Cortex of kidney (tissue), 1 donor: ENCODE measurements around the gene UGT1A6.

Experiments
- DNase-seq: peaks from one replicate; lab custom pipeline; 2025; lab: John Stamatoyannopoulos, UW

UGT1A6 gene

GRCh38 chr2:233768076-233768475 lies 75.4 kb downstream of the UGT1A6 start:
- DNase-seq, result no peak

DNA sequence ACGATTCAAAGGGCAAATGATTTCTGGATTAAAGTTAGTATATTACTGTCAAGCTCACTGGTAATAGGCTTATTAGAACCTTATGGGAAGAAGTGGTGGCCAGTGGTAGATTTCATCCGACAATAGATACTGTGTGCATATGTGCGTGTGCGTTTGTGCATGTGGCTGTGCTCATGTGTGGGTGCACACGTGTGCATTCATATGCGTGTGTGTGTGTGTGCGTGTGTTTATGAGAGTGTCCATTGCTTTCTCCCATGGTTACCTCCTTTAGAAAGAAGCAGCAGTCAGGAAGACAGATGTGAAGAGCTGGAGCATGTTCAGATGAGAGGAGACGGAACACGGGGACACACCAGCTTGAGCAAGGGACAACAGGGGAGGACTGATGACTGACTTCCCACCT lies 76.6 kb downstream of the UGT1A6 start:
- no peak for DNase-seq

DNA sequence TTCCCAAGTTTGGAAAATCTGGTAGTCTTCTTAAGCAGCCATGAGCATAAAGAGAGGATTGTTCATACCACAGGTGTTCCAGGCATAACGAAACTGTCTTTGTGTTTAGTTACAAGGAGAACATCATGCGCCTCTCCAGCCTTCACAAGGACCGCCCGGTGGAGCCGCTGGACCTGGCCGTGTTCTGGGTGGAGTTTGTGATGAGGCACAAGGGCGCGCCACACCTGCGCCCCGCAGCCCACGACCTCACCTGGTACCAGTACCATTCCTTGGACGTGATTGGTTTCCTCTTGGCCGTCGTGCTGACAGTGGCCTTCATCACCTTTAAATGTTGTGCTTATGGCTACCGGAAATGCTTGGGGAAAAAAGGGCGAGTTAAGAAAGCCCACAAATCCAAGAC lies 79.5 kb downstream of the UGT1A6 start:
- no peak for DNase-seq

DNA sequence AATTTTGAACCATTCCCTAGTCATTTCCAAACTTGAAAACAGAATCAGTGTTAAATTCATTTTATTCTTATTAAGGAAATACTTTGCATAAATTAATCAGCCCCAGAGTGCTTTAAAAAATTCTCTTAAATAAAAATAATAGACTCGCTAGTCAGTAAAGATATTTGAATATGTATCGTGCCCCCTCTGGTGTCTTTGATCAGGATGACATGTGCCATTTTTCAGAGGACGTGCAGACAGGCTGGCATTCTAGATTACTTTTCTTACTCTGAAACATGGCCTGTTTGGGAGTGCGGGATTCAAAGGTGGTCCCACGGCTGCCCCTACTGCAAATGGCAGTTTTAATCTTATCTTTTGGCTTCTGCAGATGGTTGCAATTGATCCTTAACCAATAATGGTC lies 79.9 kb downstream of the UGT1A6 start:
- no peak for DNase-seq

DNA sequence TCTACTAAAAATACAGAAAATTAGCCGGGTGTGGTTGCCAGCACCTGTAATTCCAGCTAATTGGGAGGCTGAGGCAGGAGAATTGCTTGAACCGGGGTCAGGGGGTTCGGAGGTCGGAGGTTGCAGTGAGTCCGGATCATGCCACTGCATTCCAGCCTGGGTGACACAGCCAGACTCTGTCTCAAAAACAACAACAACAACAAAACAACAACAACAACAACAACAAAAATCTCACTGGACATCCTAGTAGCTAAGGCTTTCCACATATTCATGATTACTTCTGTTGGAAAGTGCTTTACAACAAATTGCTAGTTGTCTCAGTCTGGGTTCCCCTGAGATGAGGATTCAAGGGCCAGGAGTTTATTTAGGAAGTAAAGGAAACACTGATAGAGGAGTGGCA lies 81.2 kb downstream of the UGT1A6 start:
- DNase-seq, result no peak

GRCh38 chr2:233775414-233775813 lies 82.7 kb downstream of the UGT1A6 start:
- no peak for DNase-seq

- no peak for DNase-seq
Observed at GRCh38 chr2:233778030-233778429, 85.3 kb downstream of the UGT1A6 start, which contains the start of gene MROH2A. MROH2A (plus strand) TSS chr2:233778330; CDS start chr2:233779359, 1,029 bp downstream.

DNA sequence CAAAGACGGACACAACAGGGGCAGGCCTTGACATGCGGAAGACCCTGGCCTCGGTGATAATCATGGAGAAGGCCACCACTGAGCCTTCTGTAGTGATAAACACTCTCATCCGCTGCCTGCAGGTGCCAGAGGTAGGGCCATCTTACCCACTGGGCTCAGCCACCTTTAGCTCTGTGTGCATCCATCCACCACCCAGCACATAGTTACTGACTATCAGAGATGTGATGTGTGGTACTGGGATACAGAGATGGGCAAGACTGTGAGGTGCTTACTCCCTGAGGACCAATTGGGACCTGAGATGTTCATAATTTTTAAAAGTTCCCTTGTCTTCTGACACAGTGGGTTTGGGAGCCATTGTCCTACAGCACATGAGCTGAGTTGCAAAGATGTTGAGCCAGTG lies 87.0 kb downstream of the UGT1A6 start:
- no peak for DNase-seq

DNA sequence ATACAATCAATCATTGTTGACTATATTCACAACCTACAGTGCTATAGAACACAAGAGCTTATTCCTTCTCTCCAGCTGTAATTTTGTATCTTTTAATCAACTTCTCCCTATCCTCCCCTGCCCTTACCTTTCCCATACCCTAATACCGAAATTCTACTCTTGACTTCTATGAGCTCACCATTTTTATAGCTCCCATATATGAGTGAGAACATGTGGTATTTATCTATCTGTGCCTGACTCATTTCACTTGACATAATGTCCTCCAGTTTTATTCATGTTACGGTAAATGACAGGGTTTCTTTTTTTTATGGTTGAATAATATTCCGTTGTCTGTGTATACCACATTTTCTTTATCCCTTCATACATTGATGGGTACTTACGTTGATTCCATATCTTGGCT lies 88.1 kb downstream of the UGT1A6 start:
- no peak for DNase-seq

DNA sequence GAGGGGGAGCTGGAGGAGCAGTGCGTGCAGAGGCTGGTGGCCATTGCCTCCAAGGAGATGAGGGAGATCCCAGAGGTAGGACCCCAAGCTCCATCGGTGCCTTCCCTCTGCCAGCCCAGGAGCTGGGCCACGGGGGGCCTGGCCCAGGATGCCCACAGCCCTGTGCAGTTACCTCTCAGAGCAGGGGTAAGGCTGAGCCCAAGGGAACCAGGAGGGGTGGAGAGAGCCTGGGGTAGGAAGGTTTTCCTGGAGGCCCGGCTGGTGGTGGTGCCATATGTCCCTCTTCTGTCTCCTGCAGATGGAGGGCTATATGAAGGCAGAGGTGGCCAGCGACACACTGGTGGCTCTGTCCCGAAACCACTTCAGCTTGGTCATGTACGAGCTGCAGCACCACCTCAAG lies 96.9 kb downstream of the UGT1A6 start:
- no peak for DNase-seq

GRCh38 chr2:233791151-233791882 lies 98.6 kb downstream of the UGT1A6 start:
- no peak for DNase-seq

GRCh38 chr2:233791883-233792329 lies 99.2 kb downstream of the UGT1A6 start:
- no peak for DNase-seq

DNA sequence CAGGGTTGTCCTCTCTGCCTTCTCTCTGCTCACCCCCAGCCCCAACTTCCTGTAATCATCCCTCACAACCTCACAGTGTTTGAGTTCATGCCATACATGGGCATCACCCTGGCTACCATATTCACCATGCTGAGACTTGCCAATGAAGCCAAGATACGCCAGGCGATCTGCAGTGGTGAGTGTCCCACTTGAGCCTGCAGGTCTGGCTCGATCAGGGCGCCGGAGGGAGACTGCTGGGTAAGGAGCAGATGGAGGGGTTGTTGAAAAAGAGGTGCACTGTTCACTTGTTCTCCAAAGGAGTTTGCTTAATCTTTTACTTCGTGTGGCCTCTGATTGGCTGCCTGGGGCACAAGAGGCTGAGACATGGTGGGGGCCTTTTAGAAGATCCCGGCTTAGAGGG lies 100.0 kb downstream of the UGT1A6 start:
- DNase-seq, result no peak

GRCh38 chr2:233793465-233794127 lies 100.9 kb downstream of the UGT1A6 start:
- DNase-seq, result no peak

DNA sequence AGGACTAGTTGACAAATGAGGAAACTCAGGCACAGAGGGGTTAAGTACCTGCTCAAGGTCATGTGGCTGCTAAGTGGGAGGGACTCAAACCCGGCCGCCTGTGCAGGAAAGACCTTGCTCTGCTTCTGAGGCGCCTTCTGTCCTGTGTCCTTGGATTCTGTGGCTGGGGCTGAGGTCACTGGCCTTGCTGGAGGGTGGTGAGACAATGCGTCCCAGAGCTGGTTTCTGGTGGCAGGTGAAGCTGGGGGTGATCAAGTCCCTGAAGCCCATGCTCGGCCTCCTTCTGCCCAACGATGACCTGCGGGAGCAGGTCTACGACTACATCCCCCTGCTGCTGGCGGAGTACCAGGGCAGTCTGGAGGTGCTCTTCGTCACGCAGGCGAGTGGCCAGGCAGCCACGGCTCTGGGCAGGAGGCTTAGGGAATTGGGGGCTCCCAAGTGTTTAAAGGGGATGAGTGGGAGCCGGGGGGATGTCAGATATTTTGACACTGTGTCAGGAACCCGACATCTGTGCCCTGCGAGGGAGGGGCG lies 101.5 kb downstream of the UGT1A6 start:
- DNase-seq, result no peak

DNA sequence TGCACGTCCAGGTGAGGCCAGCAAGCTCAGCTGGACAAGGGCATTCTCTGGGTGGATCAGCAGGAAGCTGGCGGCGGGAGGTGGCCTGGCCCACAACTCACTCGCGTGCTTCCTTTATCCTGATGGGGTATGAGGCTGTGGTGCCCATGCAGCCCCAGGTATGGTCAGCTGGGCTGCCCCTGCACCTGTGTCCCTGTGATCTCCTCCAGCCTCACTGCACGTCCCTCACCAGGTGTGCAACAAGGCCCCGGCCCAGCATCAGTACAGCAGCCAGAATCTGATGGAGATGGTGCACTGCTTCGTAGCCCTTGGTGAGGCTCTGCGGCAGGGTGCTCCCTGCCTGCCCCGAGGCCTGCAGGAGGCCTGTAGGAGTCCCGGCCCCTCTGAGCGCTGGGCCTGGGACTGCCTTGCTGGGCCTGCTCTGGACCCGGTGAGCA lies 103.1 kb downstream of the UGT1A6 start:
- no peak for DNase-seq

- no peak for DNase-seq
Observed at GRCh38 chr2:233796254-233796653, 103.6 kb downstream of the UGT1A6 start.

DNA sequence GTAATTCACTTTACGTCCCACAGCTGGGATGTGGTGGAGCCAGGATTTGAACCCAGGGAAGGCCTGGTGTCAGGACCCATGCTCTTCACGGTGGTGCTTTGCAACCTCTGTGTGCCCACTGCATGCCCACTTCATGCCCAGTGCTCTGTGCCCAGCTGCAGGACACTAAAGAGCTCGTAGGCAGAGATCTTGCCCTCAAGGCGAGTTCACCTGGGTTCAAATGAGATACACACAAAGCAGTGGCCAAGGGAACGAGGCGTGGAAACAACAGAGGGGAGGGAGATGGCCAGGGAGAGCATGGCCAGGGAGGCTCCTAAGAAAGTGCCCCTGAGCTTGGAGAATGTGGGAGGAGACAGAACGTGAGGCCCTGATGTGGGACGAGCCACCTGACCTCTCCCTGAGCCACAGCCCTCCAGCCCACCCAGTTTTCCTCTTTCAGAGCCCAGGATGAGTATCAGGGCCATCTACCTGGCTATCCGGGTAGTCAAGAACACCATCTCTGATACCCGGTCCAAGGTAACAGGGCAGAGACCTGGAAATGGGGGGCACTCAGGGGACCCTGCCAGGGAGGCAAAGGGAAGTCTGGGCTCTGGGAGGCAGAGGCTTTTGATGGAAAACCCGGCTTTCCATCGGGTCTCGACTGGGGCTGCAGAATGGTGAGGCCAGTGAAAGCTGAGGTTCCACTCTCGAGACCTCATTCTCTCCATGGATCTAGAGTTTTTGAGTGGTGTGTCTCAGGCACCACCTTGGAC lies 105.8 kb downstream of the UGT1A6 start:
- no peak for DNase-seq

GRCh38 chr2:233799087-233799665 lies 106.5 kb downstream of the UGT1A6 start:
- DNase-seq, result no peak

- no peak for DNase-seq
Observed at GRCh38 chr2:233799716-233800115, 107.0 kb downstream of the UGT1A6 start.

DNA sequence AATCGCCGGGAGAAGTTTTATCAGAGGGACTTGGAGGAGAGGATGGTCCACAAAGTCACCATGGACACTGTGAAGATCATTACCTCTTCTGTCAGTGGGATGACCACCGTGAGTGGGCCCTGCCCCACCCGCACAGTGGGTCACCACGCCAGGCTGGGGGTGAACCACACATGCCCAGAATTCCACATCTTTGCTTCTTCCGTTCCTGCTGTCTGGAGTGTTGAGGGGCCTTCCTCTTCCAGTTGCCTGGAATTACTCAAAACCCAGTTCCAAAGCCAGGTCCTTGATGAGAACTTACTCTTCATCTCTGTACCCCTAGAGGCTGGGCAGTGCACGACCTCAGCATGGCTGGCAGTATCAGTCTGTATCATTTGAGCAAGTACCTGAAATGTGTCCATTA lies 107.5 kb downstream of the UGT1A6 start:
- no peak for DNase-seq
